Hepatocyte (in vitro differentiated cells): ENCODE results near the gene HPSE2. TPM values are rescaled to one million over a fixed set of nuclear protein-coding genes. Genes with fewer than 3 reads are reported as not detected.

Source experiments
- DNase-seq: peaks from one replicate; pipeline ENCODE4 v3.0.0-alpha.2; 2016; ENCODE audit warnings: low spot score
- H2AFZ ChIP-seq: fragments of 200-600 bp; sonication (generic); 2 replicates; pipeline ENCODE4 v1.6.0; 2016; ENCODE audit warnings: antibody characterized with exemption, mild to moderate bottlenecking
- H3K27ac ChIP-seq: fragments of 200-600 bp; sonication (generic); 2 replicates; pipeline ENCODE4 v1.5.1; 2016; ENCODE audit warnings: mild to moderate bottlenecking
- H3K27me3 ChIP-seq: fragments of 200-600 bp; sonication (generic); 2 replicates; pipeline ENCODE4 v1.6.1; 2016
- H3K36me3 ChIP-seq: fragments of 200-600 bp; sonication (generic); replicated peaks from 2 replicates; pipeline ENCODE4 v1.5.1; 2016; ENCODE audit warnings: low read depth; ENCODE audit not compliant: insufficient read depth
- H3K4me1 ChIP-seq: fragments of 200-600 bp; sonication (generic); 2 replicates; pipeline ENCODE4 v1.5.1; 2016; ENCODE audit warnings: mild to moderate bottlenecking, moderate library complexity; ENCODE audit not compliant: insufficient read depth
- H3K4me2 ChIP-seq: fragments of 200-600 bp; sonication (generic); 2 replicates; pipeline ENCODE4 v1.6.0; 2016
- H3K4me3 ChIP-seq: fragments of 200-600 bp; sonication (generic); 2 replicates; pipeline ENCODE4 v1.5.1; 2016; ENCODE audit warnings: mild to moderate bottlenecking
- H3K79me2 ChIP-seq: fragments of 200-600 bp; sonication (generic); 2 replicates; pipeline ENCODE4 v1.6.0; 2017; ENCODE audit warnings: mild to moderate bottlenecking
- H3K9me2 ChIP-seq: fragments of 200-600 bp; sonication (generic); replicated peaks from 2 replicates; pipeline ENCODE4 v1.6.0; 2017; ENCODE audit warnings: mild to moderate bottlenecking; ENCODE audit not compliant: insufficient read depth
- H3K9me3 ChIP-seq: fragments of 200-600 bp; sonication (generic); 2 replicates; pipeline ENCODE4 v1.5.1; 2016; ENCODE audit warnings: low read depth, mild to moderate bottlenecking
- H4K20me1 ChIP-seq: fragments of 200-600 bp; sonication (generic); 2 replicates; pipeline ENCODE4 v1.6.0; 2016; ENCODE audit warnings: mild to moderate bottlenecking; ENCODE audit not compliant: insufficient read depth, poor library complexity, severe bottlenecking
- EZH2 ChIP-seq: fragments of 200-600 bp; sonication (generic); IDR thresholded peaks from 2 replicates; pipeline ENCODE4 v1.6.1; 2016; ENCODE audit warnings: antibody characterized with exemption, mild to moderate bottlenecking, borderline replicate concordance
- EZH2phosphoT487 ChIP-seq: fragments of 200-600 bp; sonication (generic); IDR thresholded peaks from one replicate; pipeline ENCODE4 v1.6.1; 2018; ENCODE audit warnings: antibody characterized with exemption, mild to moderate bottlenecking, low read depth, moderate library complexity; ENCODE audit not compliant: unreplicated experiment, severe bottlenecking
- WGBS: methylation state at CpG from one replicate; pipeline ENCODE4 v1.1.6; 2016; ENCODE audit warnings: low lambda C conversion rate; ENCODE audit errors: missing lambda C conversion rate; 5-methylcytosine and 5-hydroxymethylcytosine counted together
- polyA plus RNA-seq: library from polyadenylated mRNA; unstranded; fragments of >200 nt; fragmentation: Nextera tagmentation; extraction: Ambion mirVana; gene quantifications from 2 replicates; pipeline ENCODE4 v1.2.1, GENCODE V29; 2016
- total RNA-seq: library from RNA; depleted of rRNA; stranded (reverse); fragments of >200 nt; gene quantifications from 2 replicates; pipeline ENCODE4 v1.2.3, GENCODE V29; 2014
- TF ChIP-seq, protein P1 (sequence below): fragments of 200-600 bp; sonication (generic); IDR thresholded peaks from 2 replicates; pipeline ENCODE4 v1.5.1; 2016; ENCODE audit warnings: antibody characterized with exemption, mild to moderate bottlenecking; ENCODE audit not compliant: poor library complexity

Gene HPSE2
- total and polyA plus RNA-seq, 2 experiments from 2014 or later: 3.7 to 5.7 TPM

DNA sequence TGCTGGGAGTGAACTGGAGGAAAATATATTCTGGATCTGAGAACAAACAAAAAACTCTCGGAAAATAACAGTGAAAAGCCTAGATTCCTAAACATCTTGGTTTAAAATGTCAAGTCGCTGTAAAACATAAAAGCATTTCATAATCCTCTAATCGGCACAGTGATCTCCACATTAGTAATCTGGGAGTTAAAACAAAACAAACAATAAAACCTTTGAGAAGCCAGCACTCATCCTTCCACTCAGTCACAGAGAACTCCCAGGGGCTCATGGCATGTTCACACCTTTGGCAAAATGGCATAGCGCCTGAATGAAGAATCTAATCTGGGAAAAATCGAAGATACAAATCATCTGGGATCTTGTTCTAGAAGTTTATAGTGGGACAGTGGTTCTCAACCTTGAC, 764.8 kb downstream of the HPSE2 start:
- no peak overlapping the region for H3K27ac ChIP-seq
- H4K20me1 ChIP-seq: no peaks in the 10 kb centered on the region
- no peak for DNase-seq
- no peak for TF ChIP-seq EZH2phosphoT487
- no peak overlapping the region for H3K4me3 ChIP-seq
- H3K9me3 ChIP-seq: no peaks in the 10 kb centered on the region
- H3K9me2 ChIP-seq: no peaks in the 10 kb centered on the region
- H3K4me2 ChIP-seq: no peak overlapping the region
- peaks cover 31% of the 10 kb centered on the region for H3K4me1 ChIP-seq
- H3K36me3 ChIP-seq: no peaks in the 10 kb centered on the region
- H3K79me2 ChIP-seq: no peaks in the 10 kb centered on the region
- WGBS: 56% methylated on average over 5 of the region's 5 CpGs
- H2AFZ ChIP-seq: no peak overlapping the region
- no peaks in the 10 kb centered on the region for H3K27me3 ChIP-seq

DNA sequence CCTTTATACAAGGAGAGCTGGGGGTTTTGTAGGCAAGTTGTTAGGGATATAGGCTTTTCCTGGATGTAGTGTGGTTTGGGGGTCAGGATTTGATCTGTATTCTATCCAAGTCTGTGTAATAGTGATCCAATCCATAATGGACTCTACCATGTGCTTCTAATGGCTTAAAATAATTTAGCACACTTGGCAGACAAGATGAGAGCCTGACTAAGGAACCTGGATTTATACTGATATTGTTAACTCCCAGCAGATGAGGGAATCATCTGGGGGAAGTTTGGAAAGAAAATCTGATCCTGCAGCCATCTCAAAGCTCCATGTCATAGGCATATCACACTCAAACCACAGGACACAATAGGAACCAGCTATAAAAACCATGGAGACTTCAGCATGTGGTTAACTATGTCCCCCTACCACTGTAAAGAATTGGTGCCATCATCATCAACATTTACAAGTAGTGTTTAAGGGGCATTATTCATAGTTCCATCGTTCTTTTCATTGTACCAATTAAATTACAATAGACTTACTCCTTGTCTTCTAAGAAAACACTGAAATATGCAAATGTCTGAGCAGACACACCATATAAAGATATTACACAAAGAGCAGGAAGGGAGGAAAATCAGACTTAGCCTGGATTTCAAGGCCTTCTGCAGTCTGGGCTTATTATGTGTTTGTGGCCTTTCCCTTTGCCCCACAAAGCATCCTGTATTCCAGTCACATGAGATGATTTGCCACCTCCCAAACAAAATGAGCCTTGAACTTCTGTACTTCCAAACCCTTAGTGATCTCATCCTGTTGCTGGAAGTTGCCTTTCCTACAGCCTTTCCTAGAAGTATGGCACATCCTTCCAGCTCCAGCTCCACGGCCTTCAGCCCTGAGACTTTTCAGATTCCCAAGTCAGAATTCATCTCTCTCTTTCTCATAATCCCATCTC, 766.4 kb downstream of the HPSE2 start:
- no peak for DNase-seq
- Histone ChIP-seq H3K9me2 (no peaks in the 10 kb centered on the region), H3K27me3 (no peaks in the 10 kb centered on the region)

DNA sequence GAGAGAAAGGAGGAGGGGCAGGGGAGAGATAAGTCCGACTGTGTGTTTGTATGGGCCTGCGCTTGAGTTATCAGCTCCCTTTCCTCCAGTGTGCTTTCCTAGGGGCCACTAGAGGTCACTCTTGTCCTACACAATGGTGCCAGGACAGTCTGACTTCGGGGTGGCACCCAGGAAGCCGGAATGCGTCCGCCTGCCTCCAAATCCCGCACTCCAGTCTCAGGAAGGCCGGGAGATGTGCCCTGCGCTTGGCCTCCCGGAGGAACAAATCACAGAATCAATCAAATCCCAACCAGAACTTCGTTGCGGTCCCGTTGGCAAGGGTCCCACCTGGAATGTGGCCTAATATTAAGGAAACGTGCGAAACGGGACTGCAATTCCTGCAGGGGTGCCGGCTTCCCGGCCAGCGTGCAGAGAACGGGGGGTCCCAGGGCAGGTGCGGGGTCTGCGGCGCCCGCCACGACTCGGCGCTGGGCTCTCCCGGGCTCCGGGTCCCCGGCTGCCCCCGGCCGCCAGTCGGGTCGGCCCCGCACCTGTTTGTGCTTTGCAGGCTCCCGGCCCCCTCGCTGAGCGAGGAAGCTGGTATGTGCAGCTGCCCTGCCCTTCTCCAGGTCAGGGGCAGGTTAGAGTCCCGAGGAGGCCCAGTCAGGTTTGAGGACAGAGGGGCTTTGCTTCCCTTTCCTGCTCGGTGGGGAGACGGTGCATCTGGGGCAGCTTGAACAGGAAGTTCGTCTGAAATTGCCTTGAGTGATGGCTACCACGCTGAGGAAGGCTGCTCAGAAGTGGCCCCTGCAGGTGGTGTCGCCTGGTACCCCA, 767.9 kb downstream of the HPSE2 start:
- TF ChIP-seq, protein P1, sequence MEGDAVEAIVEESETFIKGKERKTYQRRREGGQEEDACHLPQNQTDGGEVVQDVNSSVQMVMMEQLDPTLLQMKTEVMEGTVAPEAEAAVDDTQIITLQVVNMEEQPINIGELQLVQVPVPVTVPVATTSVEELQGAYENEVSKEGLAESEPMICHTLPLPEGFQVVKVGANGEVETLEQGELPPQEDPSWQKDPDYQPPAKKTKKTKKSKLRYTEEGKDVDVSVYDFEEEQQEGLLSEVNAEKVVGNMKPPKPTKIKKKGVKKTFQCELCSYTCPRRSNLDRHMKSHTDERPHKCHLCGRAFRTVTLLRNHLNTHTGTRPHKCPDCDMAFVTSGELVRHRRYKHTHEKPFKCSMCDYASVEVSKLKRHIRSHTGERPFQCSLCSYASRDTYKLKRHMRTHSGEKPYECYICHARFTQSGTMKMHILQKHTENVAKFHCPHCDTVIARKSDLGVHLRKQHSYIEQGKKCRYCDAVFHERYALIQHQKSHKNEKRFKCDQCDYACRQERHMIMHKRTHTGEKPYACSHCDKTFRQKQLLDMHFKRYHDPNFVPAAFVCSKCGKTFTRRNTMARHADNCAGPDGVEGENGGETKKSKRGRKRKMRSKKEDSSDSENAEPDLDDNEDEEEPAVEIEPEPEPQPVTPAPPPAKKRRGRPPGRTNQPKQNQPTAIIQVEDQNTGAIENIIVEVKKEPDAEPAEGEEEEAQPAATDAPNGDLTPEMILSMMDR: peak; percentile 92
- TF ChIP-seq EZH2: no peak
- peak overlapping the region; percentile 59 for H3K4me3 ChIP-seq
- H3K79me2 ChIP-seq: no peaks in the 10 kb centered on the region
- H3K36me3 ChIP-seq: no peaks in the 10 kb centered on the region
- peak overlapping the region; percentile 85 for H2AFZ ChIP-seq
- peak overlapping the region; percentile 97 for H3K4me2 ChIP-seq
- no peak overlapping the region for H3K27ac ChIP-seq
- 9% methylated on average over 44 of the region's 44 CpGs for WGBS
- no peaks in the 10 kb centered on the region for H3K9me2 ChIP-seq
- peaks cover 31% of the 10 kb centered on the region for H3K4me1 ChIP-seq
- H3K27me3 ChIP-seq: no peaks in the 10 kb centered on the region
- H4K20me1 ChIP-seq: no peaks in the 10 kb centered on the region
- peak; percentile 92 for DNase-seq
- H3K9me3 ChIP-seq: no peaks in the 10 kb centered on the region

More for the DNA sequence above, 766.4 kb downstream of the HPSE2 start:
- TF ChIP-seq, protein P1: no peak
- no peak for TF ChIP-seq EZH2
- Histone ChIP-seq H3K79me2 (no peaks in the 10 kb centered on the region), H3K4me1 (peaks cover 31% of the 10 kb centered on the region), H3K27ac (no peak overlapping the region), H4K20me1 (no peaks in the 10 kb centered on the region), H2AFZ (no peak overlapping the region), H3K9me3 (no peaks in the 10 kb centered on the region), H3K4me3 (no peak overlapping the region), H3K36me3 (no peaks in the 10 kb centered on the region), H3K4me2 (no peak overlapping the region)
- WGBS: 79% methylated on average over 2 of the region's 2 CpGs
